ENCODE results near the gene JADE1. TPM values are rescaled to one million over a fixed set of nuclear protein-coding genes. Genes with fewer than 3 reads are reported as not detected.
A peak's percentile ranks its signal among the peaks of the same experiment; 100 is the strongest.

JADE1 gene
- total and polyA plus RNA-seq, 9 of the 15 experiments (the other 6 are each of a cell fraction or from before 2014, with no cell fraction given) = 8.3 to 37.9 (median 24.4) TPM

- peak; percentile 53; the same call in 1 of the 2 replicates for TF ChIP-seq ETS1 (conservative IDR thresholded peaks at IDR 0.05; ENCODE audit: control insufficient read depth, low read depth, low read length)
- no peak for TF ChIP-seq ZKSCAN3 (CRISPR knock-in tag; IDR thresholded peaks at IDR 0.05)
- no peak for TF ChIP-seq ARID4B (CRISPR knock-in tag; IDR thresholded peaks at IDR 0.05)
- no peak for TF ChIP-seq NR2C2 (CRISPR knock-in tag; IDR thresholded peaks at IDR 0.05)
- TF ChIP-seq NR2C2 (tag; IDR thresholded peaks at IDR 0.05) = peak; percentile 46; the same call in 1 of the 2 replicates
- no peak for TF ChIP-seq MCM2 (IDR thresholded peaks at IDR 0.05; ENCODE audit: low read depth)
- TF ChIP-seq ZNF140 (CRISPR knock-in tag; IDR thresholded peaks at IDR 0.05) = no peak
- TF ChIP-seq EZH2 (IDR thresholded peaks at IDR 0.05; ENCODE audit: borderline replicate concordance, low read depth, low read length) = no peak
- no peak for TF ChIP-seq ZNF239 (CRISPR knock-in tag; IDR thresholded peaks at IDR 0.05)
- no peak for TF ChIP-seq ZNF12 (CRISPR knock-in tag; IDR thresholded peaks at IDR 0.05)
- no peak for TF ChIP-seq ELK1 (CRISPR knock-in tag; IDR thresholded peaks at IDR 0.05)
- no peak for TF ChIP-seq BMI1 (IDR thresholded peaks at IDR 0.05; ENCODE audit: low read length)
- peak; percentile 25; the same call in 1 of the 2 replicates for TF ChIP-seq ZNF511 (CRISPR knock-in tag; IDR thresholded peaks at IDR 0.05)
- no peak for TF ChIP-seq ZNF274 (IDR thresholded peaks at IDR 0.05; ENCODE audit: borderline replicate concordance, low read depth, low read length)
- no peak; the same call in 1 of the 2 replicates for TF ChIP-seq ESRRA (IDR thresholded peaks at IDR 0.05; ENCODE audit: borderline replicate concordance, low read depth)
- no peak for TF ChIP-seq HNRNPH1 (optimal IDR thresholded peaks at IDR 0.05; ENCODE audit: low read depth, low read length)
- TF ChIP-seq BDP1 (IDR thresholded peaks at IDR 0.05; ENCODE audit: insufficient read depth, insufficient read length) = no peak
- TF ChIP-seq SFPQ (IDR thresholded peaks at IDR 0.05; ENCODE audit: low read depth, low read length) = no peak
Observed at GRCh38 chr4:128809477-128810330, at the start of gene JADE1 (continued).

All from K562 (cell line).